ENCODE data around the gene PYY. TPM values are rescaled to one million over a fixed set of nuclear protein-coding genes. Genes with fewer than 3 reads are reported as not detected.
"Not testable (repeated sequence)": the region's sequence is repeated elsewhere in the genome, so short reads cannot be mapped to it uniquely, and the experiment has no call there.

PYY gene
- polyA plus RNA-seq, 3 donors: not detected

GRCh38 chr17:43983196-43983514, 29.4 kb upstream of the PYY start:
- WGBS, 3 donors: 15 to 28% (median 22%) methylated on average over 5 of the region's 5 CpGs
- no peak overlapping the region for H3K27ac ChIP-seq (ENCODE audit: low read depth, low read length)

GRCh38 chr17:43982171-43982570, 28.4 kb upstream of the PYY start:
- H3K27ac ChIP-seq (ENCODE audit: low read depth, low read length): no peak overlapping the region
- 73 to 80% (median 79%) methylated on average over 2 of the region's 2 CpGs for WGBS, 3 donors

GRCh38 chr17:43979671-43980070, 25.9 kb upstream of the PYY start:
- 71 to 86% (median 81%) methylated on average over 4 of the region's 4 CpGs for WGBS, 3 donors
- H3K27ac ChIP-seq (ENCODE audit: low read depth, low read length): no peak overlapping the region

GRCh38 chr17:43979011-43979410, 25.3 kb upstream of the PYY start:
- 78 to 79% (median 78%) methylated on average over 7 of the region's 7 CpGs for WGBS, 3 donors

GRCh38 chr17:43978078-43978477, 24.3 kb upstream of the PYY start:
- H3K27ac ChIP-seq (ENCODE audit: low read depth, low read length): no peak overlapping the region
- WGBS, 3 donors: 63 to 77% (median 70%) methylated on average over 2 of the region's 2 CpGs

More at GRCh38 chr17:43979011-43979410, 25.3 kb upstream of the PYY start:
- H3K27ac ChIP-seq (ENCODE audit: low read depth, low read length): no peak overlapping the region

- WGBS, 3 donors: 53 to 75% (median 72%) methylated on average over 9 of the region's 9 CpGs
These were observed 23.5 kb upstream of the PYY start for GRCh38 chr17:43976963-43977837.

GRCh38 chr17:43975898-43976297, 22.2 kb upstream of the PYY start:
- no peak overlapping the region for H3K27ac ChIP-seq (ENCODE audit: low read depth, low read length)
- 79 to 91% (median 88%) methylated on average over 13 to 21 of the region's 27 CpGs for WGBS, 3 donors

More at GRCh38 chr17:43976963-43977837, 23.5 kb upstream of the PYY start:
- H3K27ac ChIP-seq (ENCODE audit: low read depth, low read length): no peak overlapping the region

- WGBS, 3 donors: 60 to 71% (median 61%) methylated on average over 14 of the region's 14 CpGs
- H3K27ac ChIP-seq (ENCODE audit: low read depth, low read length): no peak overlapping the region
These were observed 20.9 kb upstream of the PYY start for GRCh38 chr17:43974382-43975266.

GRCh38 chr17:43972444-43973212, 18.9 kb upstream of the PYY start:
- not testable (repeated sequence) for H3K27ac ChIP-seq (ENCODE audit: low read depth, low read length)
- 80 to 90% (median 90%) methylated on average over 22 of the region's 22 CpGs for WGBS, 3 donors

- WGBS, 3 donors: 37 to 61% (median 55%) methylated on average over 2 of the region's 2 CpGs
- H3K27ac ChIP-seq (ENCODE audit: low read depth, low read length): not testable (repeated sequence)
These were observed 17.7 kb upstream of the PYY start for GRCh38 chr17:43971436-43971835.

- 57 to 84% (median 81%) methylated on average over 4 of the region's 4 CpGs for WGBS, 3 donors
- no peak overlapping the region for H3K27ac ChIP-seq (ENCODE audit: low read depth, low read length)
These were observed 16.6 kb upstream of the PYY start for GRCh38 chr17:43970366-43970765.

GRCh38 chr17:43967251-43967875, 13.6 kb upstream of the PYY start:
- WGBS, 3 donors: 51 to 57% (median 54%) methylated on average over 9 of the region's 9 CpGs

GRCh38 chr17:43966276-43966675, 12.5 kb upstream of the PYY start:
- no peak overlapping the region for H3K27ac ChIP-seq (ENCODE audit: low read depth, low read length)
- 64 to 78% (median 72%) methylated on average over 3 of the region's 3 CpGs for WGBS, 3 donors

More at GRCh38 chr17:43967251-43967875, 13.6 kb upstream of the PYY start:
- H3K27ac ChIP-seq (ENCODE audit: low read depth, low read length): no peak overlapping the region

GRCh38 chr17:43962479-43962878, 8.7 kb upstream of the PYY start:
- H3K27ac ChIP-seq (ENCODE audit: low read depth, low read length): no peak overlapping the region
- WGBS, 3 donors: 54 to 65% (median 60%) methylated on average over 7 of the region's 7 CpGs

- WGBS, 3 donors: 78 to 85% (median 80%) methylated on average over 2 of the region's 2 CpGs
- no peak overlapping the region for H3K27ac ChIP-seq (ENCODE audit: low read depth, low read length)
These were observed 8.2 kb upstream of the PYY start for GRCh38 chr17:43961954-43962353.

GRCh38 chr17:43961292-43961691, 7.6 kb upstream of the PYY start:
- H3K27ac ChIP-seq (ENCODE audit: low read depth, low read length): not testable (repeated sequence)
- 90 to 95% (median 92%) methylated on average over 6 of the region's 6 CpGs for whole genome bisulfite sequencing, 3 donors

GRCh38 chr17:43958748-43959352, 5.1 kb upstream of the PYY start:
- WGBS, 3 donors: 68 to 70% (median 70%) methylated on average over 2 of the region's 2 CpGs
- H3K27ac ChIP-seq (ENCODE audit: low read depth, low read length): no peak overlapping the region

- no peak overlapping the region for H3K27ac ChIP-seq (ENCODE audit: low read depth, low read length)
- 73 to 89% (median 84%) methylated on average over 8 of the region's 8 CpGs for WGBS, 3 donors
These were observed 2.5 kb upstream of the PYY start for GRCh38 chr17:43956222-43956621.

All from adipose tissue (tissue), 3 donors.